ENCODE measurements around the gene ZNF496.
"Not testable (repeated sequence)": the region's sequence is repeated elsewhere in the genome, so short reads cannot be mapped to it uniquely, and the experiment has no call there.

The ZNF496 gene

GRCh38 chr1:247357781-247358211 lies 26.1 kb upstream of the ZNF496 start:
- Histone ChIP-seq H3K4ac (ENCODE audit: low read depth, low read length) (no peak overlapping the region), H3K79me2 (ENCODE audit: control insufficient read depth, insufficient read depth, low read length, poor library complexity) (no peaks in the 10 kb centered on the region), H3K4me2 (ENCODE audit: low read length) (no peak overlapping the region), H4K8ac (ENCODE audit: low read depth, low read length) (no peak overlapping the region), H3K27ac (ENCODE audit: low read depth, low read length) (no peak overlapping the region), H4K12ac (ENCODE audit: low read depth, low read length) (no peak overlapping the region), H3K9me3 (ENCODE audit: insufficient read depth, low read depth, low read length) (peaks cover 3% of the 10 kb centered on the region), H2AK5ac (ENCODE audit: low read length) (no peak overlapping the region), H3K23ac (ENCODE audit: low read length) (no peak overlapping the region), H3K79me1 (ENCODE audit: low read length) (no peaks in the 10 kb centered on the region), H3K36me3 (ENCODE audit: control insufficient read depth in 1 of 2, insufficient read depth in 2 of 2, low read length in 2 of 2) (no peaks in the 10 kb centered on the region), H2BK5ac (ENCODE audit: low read depth, low read length, poor library complexity) (no peak overlapping the region), H4K91ac (ENCODE audit: low read depth, low read length) (no peak overlapping the region), H2BK120ac (ENCODE audit: insufficient read depth, low read length, poor library complexity) (no peak overlapping the region), H3K18ac (ENCODE audit: low read length) (no peak overlapping the region), H3K27me3 (ENCODE audit: insufficient read depth, low read length) (no peaks in the 10 kb centered on the region), H3K9ac (ENCODE audit: low read length) (no peak overlapping the region), H3K14ac (ENCODE audit: low read length) (no peak overlapping the region), H3K4me1 (ENCODE audit: control insufficient read depth in 1 of 2, insufficient read depth in 2 of 2, low read length in 2 of 2) (peaks cover 0 to 2% of the 10 kb centered on the region in 2 experiments), H3K4me3 (ENCODE audit: low read depth, low read length) (no peak overlapping the region), H2BK12ac (ENCODE audit: low read length) (no peak overlapping the region), H2AFZ (ENCODE audit: insufficient read depth, low read length, poor library complexity) (no peak overlapping the region)
- peak in 1 of 2 donors; percentile 42 for DNase-seq
- no CpG with 5 or more reads among the region's 6 CpGs for WGBS (ENCODE audit: extremely low coverage, insufficient coverage, insufficient read length)

GRCh38 chr1:247357052-247357780 lies 25.5 kb upstream of the ZNF496 start:
- no peak overlapping the region for H2AK5ac ChIP-seq (ENCODE audit: low read length)
- no peaks in the 10 kb centered on the region for H3K79me2 ChIP-seq (ENCODE audit: control insufficient read depth, insufficient read depth, low read length, poor library complexity)
- H3K36me3 ChIP-seq (ENCODE audit: control insufficient read depth in 1 of 2, insufficient read depth in 2 of 2, low read length in 2 of 2) = no peaks in the 10 kb centered on the region
- H4K8ac ChIP-seq (ENCODE audit: low read depth, low read length) = no peak overlapping the region
- no peak overlapping the region for H2BK5ac ChIP-seq (ENCODE audit: low read depth, low read length, poor library complexity)
- no peak overlapping the region for H2BK12ac ChIP-seq (ENCODE audit: low read length)
- no CpG with 5 or more reads among the region's 7 CpGs for WGBS (ENCODE audit: extremely low coverage, insufficient coverage, insufficient read length)
- no peak overlapping the region for H2BK120ac ChIP-seq (ENCODE audit: insufficient read depth, low read length, poor library complexity)
- H3K14ac ChIP-seq (ENCODE audit: low read length) = no peak overlapping the region
- H4K12ac ChIP-seq (ENCODE audit: low read depth, low read length) = no peak overlapping the region
- H3K23ac ChIP-seq (ENCODE audit: low read length) = no peak overlapping the region
- no peak overlapping the region for H3K4ac ChIP-seq (ENCODE audit: low read depth, low read length)
- no peak overlapping the region for H3K9ac ChIP-seq (ENCODE audit: low read length)
- no peaks in the 10 kb centered on the region for H3K27me3 ChIP-seq (ENCODE audit: insufficient read depth, low read length)
- H2AFZ ChIP-seq (ENCODE audit: insufficient read depth, low read length, poor library complexity) = no peak overlapping the region
- H3K18ac ChIP-seq (ENCODE audit: low read length) = no peak overlapping the region
- H3K4me3 ChIP-seq (ENCODE audit: low read depth, low read length) = no peak overlapping the region
- no peak overlapping the region for H3K4me2 ChIP-seq (ENCODE audit: low read length)
- peaks cover 3% of the 10 kb centered on the region for H3K9me3 ChIP-seq (ENCODE audit: insufficient read depth, low read depth, low read length)
- H3K4me1 ChIP-seq (ENCODE audit: control insufficient read depth in 1 of 2, insufficient read depth in 2 of 2, low read length in 2 of 2) = peaks cover 0 to 2% of the 10 kb centered on the region in 2 experiments
- no peak overlapping the region for H3K27ac ChIP-seq (ENCODE audit: low read depth, low read length)
- DNase-seq = no peak
- no peak overlapping the region for H4K91ac ChIP-seq (ENCODE audit: low read depth, low read length)
- no peaks in the 10 kb centered on the region for H3K79me1 ChIP-seq (ENCODE audit: low read length)

GRCh38 chr1:247355160-247355559 lies 23.5 kb upstream of the ZNF496 start:
- no CpG with 5 or more reads among the region's 1 CpG for WGBS (ENCODE audit: extremely low coverage, insufficient coverage, insufficient read length)
- H3K9me3 ChIP-seq (ENCODE audit: insufficient read depth, low read depth, low read length); H2BK5ac ChIP-seq (ENCODE audit: low read depth, low read length, poor library complexity); H4K8ac ChIP-seq (ENCODE audit: low read depth, low read length); H3K4ac ChIP-seq (ENCODE audit: low read depth, low read length); H3K27ac ChIP-seq (ENCODE audit: low read depth, low read length); H2AFZ ChIP-seq (ENCODE audit: insufficient read depth, low read length, poor library complexity); H3K23ac ChIP-seq (ENCODE audit: low read length); H3K18ac ChIP-seq (ENCODE audit: low read length); H3K4me3 ChIP-seq (ENCODE audit: low read depth, low read length); H3K9ac ChIP-seq (ENCODE audit: low read length); H2BK120ac ChIP-seq (ENCODE audit: insufficient read depth, low read length, poor library complexity); H3K79me2 ChIP-seq (ENCODE audit: control insufficient read depth, insufficient read depth, low read length, poor library complexity); H3K79me1 ChIP-seq (ENCODE audit: low read length); H4K91ac ChIP-seq (ENCODE audit: low read depth, low read length); H3K14ac ChIP-seq (ENCODE audit: low read length); H3K4me2 ChIP-seq (ENCODE audit: low read length); H2BK12ac ChIP-seq (ENCODE audit: low read length); H2AK5ac ChIP-seq (ENCODE audit: low read length); H3K27me3 ChIP-seq (ENCODE audit: insufficient read depth, low read length); H3K36me3 ChIP-seq (ENCODE audit: control insufficient read depth in 1 of 2, insufficient read depth in 2 of 2, low read length in 2 of 2); H3K4me1 ChIP-seq (ENCODE audit: control insufficient read depth in 1 of 2, insufficient read depth in 2 of 2, low read length in 2 of 2); DNase-seq; H4K12ac ChIP-seq (ENCODE audit: low read depth, low read length): not testable (repeated sequence)

GRCh38 chr1:247352175-247352574 lies 20.5 kb upstream of the ZNF496 start:
- Histone ChIP-seq H3K9ac (ENCODE audit: low read length) (no peak overlapping the region), H3K79me2 (ENCODE audit: control insufficient read depth, insufficient read depth, low read length, poor library complexity) (no peaks in the 10 kb centered on the region)
- no CpG with 5 or more reads among the region's 3 CpGs for WGBS (ENCODE audit: extremely low coverage, insufficient coverage, insufficient read length)

More at GRCh38 chr1:247352175-247352574, 20.5 kb upstream of the ZNF496 start:
- Histone ChIP-seq H3K27me3 (ENCODE audit: insufficient read depth, low read length) (no peaks in the 10 kb centered on the region), H2BK12ac (ENCODE audit: low read length) (no peak overlapping the region), H3K4me3 (ENCODE audit: low read depth, low read length) (no peak overlapping the region), H2BK5ac (ENCODE audit: low read depth, low read length, poor library complexity) (no peak overlapping the region), H3K4me1 (ENCODE audit: control insufficient read depth in 1 of 2, insufficient read depth in 2 of 2, low read length in 2 of 2) (no peaks in the 10 kb centered on the region), H4K91ac (ENCODE audit: low read depth, low read length) (no peak overlapping the region), H3K23ac (ENCODE audit: low read length) (no peak overlapping the region), H3K14ac (ENCODE audit: low read length) (no peak overlapping the region), H3K27ac (ENCODE audit: low read depth, low read length) (no peak overlapping the region), H4K8ac (ENCODE audit: low read depth, low read length) (no peak overlapping the region), H3K79me1 (ENCODE audit: low read length) (no peaks in the 10 kb centered on the region), H3K9me3 (ENCODE audit: insufficient read depth, low read depth, low read length) (peaks cover 3% of the 10 kb centered on the region), H2BK120ac (ENCODE audit: insufficient read depth, low read length, poor library complexity) (no peak overlapping the region), H2AFZ (ENCODE audit: insufficient read depth, low read length, poor library complexity) (no peak overlapping the region), H4K12ac (ENCODE audit: low read depth, low read length) (no peak overlapping the region), H3K18ac (ENCODE audit: low read length) (no peak overlapping the region), H3K36me3 (ENCODE audit: control insufficient read depth in 1 of 2, insufficient read depth in 2 of 2, low read length in 2 of 2) (no peaks in the 10 kb centered on the region), H2AK5ac (ENCODE audit: low read length) (no peak overlapping the region), H3K4ac (ENCODE audit: low read depth, low read length) (no peak overlapping the region), H3K4me2 (ENCODE audit: low read length) (no peak overlapping the region)
- DNase-seq = no peak

All from trophoblast cell (in vitro differentiated cells and primary cell).